Prostate gland (tissue), 2 donors: Measurements from ENCODE around the gene LDHD.

Experiments
- POLR2A ChIP-seq: fragments of 450-650 bp; IDR thresholded peaks from one replicate; pipeline ENCODE4 v1.6.1; 2016; ENCODE audit warnings: antibody characterized with exemption, mild to moderate bottlenecking
- POLR2AphosphoS5 ChIP-seq: sonication (generic); formaldehyde crosslinking; IDR thresholded peaks from one replicate; pipeline ENCODE4 v1.6.1; 2017; ENCODE audit warnings: antibody characterized with exemption
- TF ChIP-seq, protein P1 (sequence below), 4 experiments: fragments of 200-600 bp in 2 of 4; fragments of 450-650 bp in 2 of 4; sonication (generic) in 2 of 4; IDR thresholded peaks; 1 replicate in 3 of 4; 2 replicates in 1 of 4; pipeline ENCODE4 v1.5.1; 2016 to 2019; ENCODE audit warnings: antibody characterized with exemption in 4 of 4, mild to moderate bottlenecking in 2 of 4, moderate library complexity in 2 of 4

DNA sequence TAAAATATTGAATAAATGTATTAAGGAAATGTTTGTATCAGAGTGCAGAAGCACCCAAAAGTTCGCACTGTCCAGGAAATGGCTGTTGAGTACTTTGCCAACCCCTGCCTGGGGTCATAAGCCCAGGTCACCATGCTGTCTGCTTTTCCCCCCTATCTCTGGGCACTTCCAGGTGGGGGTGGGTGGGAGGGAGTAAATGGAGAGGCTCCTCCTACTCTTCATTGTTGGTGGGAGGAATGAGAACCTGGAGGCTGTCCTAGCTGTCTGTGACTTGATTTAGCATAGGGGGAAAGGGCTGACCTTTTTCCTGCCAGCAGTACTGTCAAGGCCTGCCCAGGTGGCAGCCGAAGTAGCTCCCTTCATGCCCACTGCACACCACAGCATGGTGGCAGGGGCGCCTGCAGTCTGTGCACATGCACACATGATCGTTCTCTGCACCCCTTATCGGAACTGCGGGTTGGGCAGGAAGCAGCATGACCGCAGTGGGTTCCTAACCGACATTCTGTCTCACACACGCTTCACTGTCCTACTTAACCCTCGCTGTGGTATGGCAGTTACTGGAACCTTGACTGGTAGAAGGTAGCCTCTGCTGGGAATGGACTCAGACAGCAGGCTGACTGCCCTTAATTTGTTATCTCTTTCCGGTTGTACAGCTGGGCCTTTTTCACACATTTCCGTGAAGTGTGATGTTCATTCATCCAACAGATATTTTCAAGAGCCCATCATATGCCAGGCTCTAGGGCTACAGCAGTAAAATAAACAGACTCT is 41.5 kb downstream of the LDHD start:
- TF ChIP-seq, protein P1, sequence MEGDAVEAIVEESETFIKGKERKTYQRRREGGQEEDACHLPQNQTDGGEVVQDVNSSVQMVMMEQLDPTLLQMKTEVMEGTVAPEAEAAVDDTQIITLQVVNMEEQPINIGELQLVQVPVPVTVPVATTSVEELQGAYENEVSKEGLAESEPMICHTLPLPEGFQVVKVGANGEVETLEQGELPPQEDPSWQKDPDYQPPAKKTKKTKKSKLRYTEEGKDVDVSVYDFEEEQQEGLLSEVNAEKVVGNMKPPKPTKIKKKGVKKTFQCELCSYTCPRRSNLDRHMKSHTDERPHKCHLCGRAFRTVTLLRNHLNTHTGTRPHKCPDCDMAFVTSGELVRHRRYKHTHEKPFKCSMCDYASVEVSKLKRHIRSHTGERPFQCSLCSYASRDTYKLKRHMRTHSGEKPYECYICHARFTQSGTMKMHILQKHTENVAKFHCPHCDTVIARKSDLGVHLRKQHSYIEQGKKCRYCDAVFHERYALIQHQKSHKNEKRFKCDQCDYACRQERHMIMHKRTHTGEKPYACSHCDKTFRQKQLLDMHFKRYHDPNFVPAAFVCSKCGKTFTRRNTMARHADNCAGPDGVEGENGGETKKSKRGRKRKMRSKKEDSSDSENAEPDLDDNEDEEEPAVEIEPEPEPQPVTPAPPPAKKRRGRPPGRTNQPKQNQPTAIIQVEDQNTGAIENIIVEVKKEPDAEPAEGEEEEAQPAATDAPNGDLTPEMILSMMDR (IDR thresholded peaks at IDR 0.05) = no peak
- no peak for TF ChIP-seq POLR2A
- TF ChIP-seq POLR2AphosphoS5 = no peak
